ENCODE results near the gene TBCA. TPM values are rescaled to one million over a fixed set of nuclear protein-coding genes. Genes with fewer than 3 reads are reported as not detected.

TBCA gene
- total RNA-seq, 2 donors from 2014 or later: 70.0 TPM

DNA sequence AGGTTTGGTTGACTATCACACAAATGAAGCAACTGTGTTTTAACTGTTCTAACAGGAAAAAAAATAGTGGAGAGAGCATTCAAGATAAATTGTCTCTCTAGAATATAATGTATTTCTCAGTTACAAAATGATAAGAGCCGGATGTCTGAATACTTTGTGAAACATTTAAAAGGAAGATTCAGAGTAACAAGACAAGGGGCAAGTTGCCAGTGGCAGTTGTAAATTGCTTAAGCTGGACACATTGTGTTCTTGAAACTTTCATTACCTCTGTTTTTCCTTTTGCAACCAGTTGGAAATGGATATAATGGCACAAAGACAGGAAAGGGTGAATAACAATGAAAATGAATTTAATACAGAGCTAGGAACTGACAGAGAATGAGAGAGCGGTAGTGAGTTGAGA is 15.2 kb upstream of the TBCA start:
- Histone ChIP-seq H3K27ac (no peak overlapping the region), H3K36me3 (no peaks in the 10 kb centered on the region), H3K4me3 (no peak overlapping the region), H3K4me1 (ENCODE audit: control insufficient read depth in 1 of 2, low read depth in 2 of 2) (no peaks in the 10 kb centered on the region), H3K9me3 (no peaks in the 10 kb centered on the region), H3K27me3 (replicated peaks; ENCODE audit: insufficient read depth) (peaks cover 7% of the 10 kb centered on the region)
- ATAC-seq (ENCODE audit: insufficient number of reproducible peaks, low FRiP score, low read depth) (no peak), DNase-seq (ENCODE audit: low spot score) (no peak)
- TF ChIP-seq, protein P1, sequence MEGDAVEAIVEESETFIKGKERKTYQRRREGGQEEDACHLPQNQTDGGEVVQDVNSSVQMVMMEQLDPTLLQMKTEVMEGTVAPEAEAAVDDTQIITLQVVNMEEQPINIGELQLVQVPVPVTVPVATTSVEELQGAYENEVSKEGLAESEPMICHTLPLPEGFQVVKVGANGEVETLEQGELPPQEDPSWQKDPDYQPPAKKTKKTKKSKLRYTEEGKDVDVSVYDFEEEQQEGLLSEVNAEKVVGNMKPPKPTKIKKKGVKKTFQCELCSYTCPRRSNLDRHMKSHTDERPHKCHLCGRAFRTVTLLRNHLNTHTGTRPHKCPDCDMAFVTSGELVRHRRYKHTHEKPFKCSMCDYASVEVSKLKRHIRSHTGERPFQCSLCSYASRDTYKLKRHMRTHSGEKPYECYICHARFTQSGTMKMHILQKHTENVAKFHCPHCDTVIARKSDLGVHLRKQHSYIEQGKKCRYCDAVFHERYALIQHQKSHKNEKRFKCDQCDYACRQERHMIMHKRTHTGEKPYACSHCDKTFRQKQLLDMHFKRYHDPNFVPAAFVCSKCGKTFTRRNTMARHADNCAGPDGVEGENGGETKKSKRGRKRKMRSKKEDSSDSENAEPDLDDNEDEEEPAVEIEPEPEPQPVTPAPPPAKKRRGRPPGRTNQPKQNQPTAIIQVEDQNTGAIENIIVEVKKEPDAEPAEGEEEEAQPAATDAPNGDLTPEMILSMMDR (IDR thresholded peaks at IDR 0.05): no peak

DNA sequence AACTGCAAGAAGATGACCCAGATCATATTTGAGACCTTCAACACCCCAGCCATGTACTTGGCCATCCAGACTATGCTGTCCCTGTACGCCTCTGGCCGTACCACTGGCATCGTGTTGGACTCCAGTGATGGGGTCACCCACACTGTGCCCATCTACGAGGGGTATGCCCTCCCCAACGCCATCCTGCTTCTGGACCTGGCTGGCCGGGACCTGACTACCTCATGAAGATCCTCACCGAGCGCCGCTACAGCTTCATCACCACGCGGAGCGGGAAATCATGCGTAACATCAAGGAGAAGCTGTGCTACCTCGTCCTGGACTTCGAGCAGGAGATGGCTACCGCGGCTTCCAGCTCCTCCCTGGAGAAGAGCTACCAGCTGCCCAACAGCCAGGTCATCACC is 9.1 kb upstream of the TBCA start:
- TF ChIP-seq, protein P1 (IDR thresholded peaks at IDR 0.05): no peak
- H3K4me3 ChIP-seq: no peak overlapping the region
- ATAC-seq (ENCODE audit: insufficient number of reproducible peaks, low FRiP score, low read depth): no peak

DNA sequence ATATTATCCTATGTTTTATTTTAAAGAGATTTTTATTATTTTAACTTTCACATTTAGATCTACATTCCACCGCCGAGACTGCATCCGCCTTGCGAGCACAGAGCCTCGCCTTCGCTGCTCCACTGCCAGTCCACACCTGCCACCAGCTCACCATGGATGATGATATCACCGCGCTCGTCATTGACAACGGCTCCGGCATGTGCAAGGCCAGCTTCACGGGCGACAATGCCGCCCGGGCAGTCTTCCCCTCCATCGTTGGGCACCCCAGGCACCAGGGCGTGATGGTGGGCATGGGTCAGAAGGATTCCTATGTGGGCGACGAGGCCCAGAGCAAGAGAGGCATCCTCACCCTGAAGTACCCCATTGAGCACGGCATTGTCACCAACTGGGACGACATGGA is 8.6 kb upstream of the TBCA start:
- DNase-seq (ENCODE audit: low spot score) (no peak), ATAC-seq (ENCODE audit: insufficient number of reproducible peaks, low FRiP score, low read depth) (no peak)
- Histone ChIP-seq H3K27me3 (replicated peaks; ENCODE audit: insufficient read depth) (no peaks in the 10 kb centered on the region), H3K27ac (no peak overlapping the region), H3K4me3 (no peak overlapping the region), H3K4me1 (ENCODE audit: control insufficient read depth in 1 of 2, low read depth in 2 of 2) (no peaks in the 10 kb centered on the region), H3K9me3 (no peaks in the 10 kb centered on the region), H3K36me3 (no peaks in the 10 kb centered on the region)
- TF ChIP-seq, protein P1 (IDR thresholded peaks at IDR 0.05): no peak

More for the DNA sequence above, 9.1 kb upstream of the TBCA start:
- Histone ChIP-seq H3K4me1 (ENCODE audit: control insufficient read depth in 1 of 2, low read depth in 2 of 2) (no peaks in the 10 kb centered on the region), H3K27ac (no peak overlapping the region), H3K36me3 (no peaks in the 10 kb centered on the region), H3K27me3 (replicated peaks; ENCODE audit: insufficient read depth) (no peaks in the 10 kb centered on the region), H3K9me3 (no peaks in the 10 kb centered on the region)
- DNase-seq (ENCODE audit: low spot score): no peak

DNA sequence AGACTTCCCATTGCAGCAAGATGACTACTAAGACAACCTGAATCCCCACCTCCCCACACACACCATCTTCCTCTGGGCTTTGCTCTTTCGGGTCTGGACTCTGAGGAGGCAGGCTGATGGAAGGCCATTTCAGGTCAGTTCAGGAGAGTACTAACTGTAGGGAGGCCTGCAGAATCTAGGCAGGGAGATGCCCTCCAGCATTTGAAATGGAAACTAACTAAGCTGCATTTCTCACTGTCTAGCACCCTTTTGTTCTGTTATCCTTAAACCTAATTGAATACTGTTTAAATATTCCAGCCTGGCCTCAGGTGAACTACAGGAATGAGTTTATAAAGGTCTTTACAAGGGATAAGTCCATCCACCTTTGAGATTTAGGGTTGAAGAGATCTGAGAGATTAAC is 4.9 kb upstream of the TBCA start:
- TF ChIP-seq, protein P1 (IDR thresholded peaks at IDR 0.05): no peak
- no peaks in the 10 kb centered on the region for H3K27me3 ChIP-seq (replicated peaks; ENCODE audit: insufficient read depth)
- ATAC-seq (ENCODE audit: insufficient number of reproducible peaks, low FRiP score, low read depth) (no peak), DNase-seq (ENCODE audit: low spot score) (no peak)
- no peak overlapping the region for H3K27ac ChIP-seq
- H3K4me1 ChIP-seq (ENCODE audit: control insufficient read depth in 1 of 2, low read depth in 2 of 2): peaks cover 0 to 4% of the 10 kb centered on the region in 2 donors
- H3K9me3 ChIP-seq: no peaks in the 10 kb centered on the region
- H3K36me3 ChIP-seq: no peaks in the 10 kb centered on the region
- H3K4me3 ChIP-seq: no peak overlapping the region

DNA sequence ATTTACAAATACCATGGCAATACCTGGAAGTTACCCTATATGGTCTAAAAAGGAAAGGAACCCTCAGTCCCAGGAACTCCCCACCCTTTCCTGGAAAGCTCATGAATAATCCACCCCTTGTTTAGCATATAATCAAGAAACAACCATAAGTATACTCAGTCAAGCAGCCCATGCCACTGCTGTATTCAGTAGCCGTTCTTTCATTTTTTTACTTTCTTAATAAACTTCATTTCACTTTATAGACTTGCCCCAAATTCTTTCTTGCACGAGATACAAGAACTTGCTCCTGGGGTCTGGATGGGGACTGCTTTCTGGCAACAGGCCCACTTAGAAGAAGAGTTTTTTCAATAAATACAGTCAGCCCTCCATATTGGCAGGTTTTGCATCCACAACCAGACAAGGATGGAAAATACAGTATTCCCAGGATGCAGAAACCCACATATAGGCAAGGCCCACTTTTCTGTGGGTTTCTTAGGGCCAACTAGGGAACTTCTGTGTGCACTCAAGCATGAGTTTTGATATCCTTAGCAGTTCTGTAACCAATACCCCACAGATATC is 2.8 kb upstream of the TBCA start:
- no peaks in the 10 kb centered on the region for H3K36me3 ChIP-seq
- ATAC-seq (ENCODE audit: insufficient number of reproducible peaks, low FRiP score, low read depth): no peak
- no peak overlapping the region for H3K4me3 ChIP-seq
- H3K27ac ChIP-seq: no peak overlapping the region
- H3K9me3 ChIP-seq: no peaks in the 10 kb centered on the region
- DNase-seq (ENCODE audit: low spot score): no peak
- H3K4me1 ChIP-seq (ENCODE audit: control insufficient read depth in 1 of 2, low read depth in 2 of 2): peaks cover 8 to 17% of the 10 kb centered on the region in 2 donors
- TF ChIP-seq, protein P1 (IDR thresholded peaks at IDR 0.05): no peak
- H3K27me3 ChIP-seq (replicated peaks; ENCODE audit: insufficient read depth): no peaks in the 10 kb centered on the region
